HCT116 (cell line): Measurements from ENCODE around the gene MPZ. TPM values are rescaled to one million over a fixed set of nuclear protein-coding genes. Genes with fewer than 3 reads are reported as not detected.

Experiments used
- ATAC-seq: fragments of 200-7000 bp; cut with Tn5 transposase; 2 replicates; pipeline ENCODE4 v1.9.1; 2020; ENCODE audit warnings: mild to moderate bottlenecking, moderate library complexity
- BruUV-seq: library from RNA; stranded (reverse); fragments of 400-500 nt; replicated peaks from 2 replicates; lab custom pipeline; 2021; lab: Mats Ljungman, UMichigan
- CTCF ChIA-PET: fragments of 300-600 bp; sonication (Branson Sonifier 250); formaldehyde crosslinking; loops from one replicate; lab custom pipeline; 2021; ENCODE audit warnings: antibody characterized with exemption; lab: Charles Lee
- POLR2A ChIA-PET: fragments of 300-600, 350-600 bp; sonication (Branson Sonifier 250); formaldehyde crosslinking; loops from one replicate; lab custom pipeline; 2021; ENCODE audit warnings: antibody characterized with exemption; lab: Charles Lee
- RAD21 ChIA-PET, 2 experiments: fragments of 300-600 bp; sonication (Branson Sonifier 250); formaldehyde crosslinking; loops; one replicate each; lab custom pipeline; 2023; ENCODE audit warnings: low total read pairs in 2 of 2; ENCODE audit not compliant: uncharacterized antibody in 2 of 2, unreplicated experiment in 2 of 2, low non-redundant PET in 1 of 2; lab: Charles Lee
- DNase-seq: peaks from one replicate; pipeline ENCODE4 v3.0.0-alpha.2; 2010; ENCODE audit warnings: low read depth, low spot score
- H2AFZ ChIP-seq: fragments of 200-600 bp; shearing (Covaris generic), sonication (generic); 2 replicates; pipeline ENCODE4 v1.6.1; 2017; ENCODE audit warnings: low read depth, mixed run types, mixed read lengths, antibody characterized with exemption, low read length; ENCODE audit not compliant: poor library complexity, severe bottlenecking
- H3K27ac ChIP-seq: 2 replicates; pipeline ENCODE4 v1.5.1; 2012; ENCODE audit warnings: low read depth, low read length
- H3K27me3 ChIP-seq: fragments of 200-600 bp; sonication (generic); 2 replicates; pipeline ENCODE4 v1.6.1; 2016; ENCODE audit warnings: mixed run types, low read length, mixed read lengths; ENCODE audit not compliant: insufficient read depth
- H3K36me3 ChIP-seq, 2 experiments: fragments of 200-500 bp in 1 of 2; fragments of 200-600 bp in 1 of 2; sonication (Bioruptor generic) in 1 of 2; sonication (generic) in 1 of 2; 2 replicates each; pipeline versions ENCODE4 v1.5.1 to v1.6.1; 2014 to 2016; ENCODE audit warnings: low read length in 2 of 2, inconsistent platforms in 1 of 2, mixed read lengths in 1 of 2, mixed run types in 1 of 2; ENCODE audit not compliant: insufficient read depth in 2 of 2, control insufficient read depth in 1 of 2
- H3K4me1 ChIP-seq, 2 experiments: fragments of 200-600 bp in 1 of 2; sonication (generic) in 1 of 2; 2 replicates each; pipeline versions ENCODE4 v1.5.1 to v1.6.1; 2012 to 2017; ENCODE audit warnings: low read length in 2 of 2, inconsistent platforms in 1 of 2, mild to moderate bottlenecking in 1 of 2, mixed read lengths in 1 of 2, mixed run types in 1 of 2, moderate library complexity in 1 of 2; ENCODE audit not compliant: insufficient read depth in 2 of 2, control insufficient read depth in 1 of 2
- H3K4me2 ChIP-seq: fragments of 200-600 bp; sonication (generic); 2 replicates; pipeline ENCODE4 v1.6.1; 2017; ENCODE audit warnings: mixed run types, low read length, mixed read lengths
- H3K4me3 ChIP-seq, 2 experiments: fragments of 200-600 bp in 1 of 2; sonication (generic) in 1 of 2; replicated peaks in 1 of 2; 2 replicates each; pipeline ENCODE4 v1.5.1; 2011 to 2016; ENCODE audit warnings: low read length in 2 of 2, control low read depth in 1 of 2, low read depth in 1 of 2, mild to moderate bottlenecking in 1 of 2, mixed read lengths in 1 of 2, mixed run types in 1 of 2
- H3K79me2 ChIP-seq: fragments of 200-600 bp; sonication (generic); 2 replicates; pipeline ENCODE4 v1.6.1; 2017; ENCODE audit warnings: mild to moderate bottlenecking, mixed run types, low read length, moderate library complexity, mixed read lengths; ENCODE audit not compliant: insufficient read depth
- H3K9ac ChIP-seq: fragments of 200-600 bp; sonication (generic); 2 replicates; pipeline ENCODE4 v1.6.1; 2016; ENCODE audit warnings: low read length, mixed read lengths
- H3K9me2 ChIP-seq: fragments of 200-600 bp; sonication (generic), shearing (Covaris generic); 2 replicates; pipeline ENCODE4 v1.6.1; 2017; ENCODE audit warnings: mixed run types, mild to moderate bottlenecking, moderate library complexity; ENCODE audit not compliant: insufficient read depth
- H3K9me3 ChIP-seq, 2 experiments: fragments of 200-500 bp in 1 of 2; fragments of 200-600 bp in 1 of 2; sonication (Bioruptor generic) in 1 of 2; sonication (generic) in 1 of 2; 2 replicates each; pipeline ENCODE4 v1.6.1; 2014 to 2017; ENCODE audit warnings: low read length in 2 of 2, mixed read lengths in 2 of 2, inconsistent platforms in 1 of 2, low read depth in 1 of 2, mild to moderate bottlenecking in 1 of 2, mixed run types in 1 of 2, moderate library complexity in 1 of 2; ENCODE audit not compliant: control insufficient read depth in 1 of 2, insufficient read depth in 1 of 2
- H4K20me1 ChIP-seq: fragments of 200-600 bp; sonication (generic), shearing (Covaris generic); 2 replicates; pipeline ENCODE4 v1.6.1; 2017; ENCODE audit warnings: mixed run types, mild to moderate bottlenecking, moderate library complexity; ENCODE audit not compliant: insufficient read depth
- CBX3 ChIP-seq: IDR thresholded peaks from 2 replicates; pipeline ENCODE4 v1.6.1; 2012; ENCODE audit warnings: low read depth
- CEBPB ChIP-seq: IDR thresholded peaks from 2 replicates; pipeline ENCODE4 v1.6.1; 2012; ENCODE audit warnings: low read depth
- CTCF ChIP-seq, 3 experiments: fragments of 200-600 bp in 1 of 3; sonication (generic) in 1 of 3; IDR thresholded peaks in 2 of 3; conservative IDR thresholded peaks in 1 of 3; 2 replicates each; pipeline ENCODE4 v1.5.1; 2012 to 2017; ENCODE audit warnings: low read depth in 2 of 3, low read length in 2 of 3, antibody characterized with exemption in 1 of 3, borderline replicate concordance in 1 of 3, control low read depth in 1 of 3, mild to moderate bottlenecking in 1 of 3, mixed read lengths in 1 of 3, mixed run types in 1 of 3, moderate library complexity in 1 of 3; ENCODE audit not compliant: insufficient read depth in 1 of 3
- EGR1 ChIP-seq: IDR thresholded peaks from 2 replicates; pipeline ENCODE4 v1.6.1; 2012; ENCODE audit warnings: low read depth
- EZH2 ChIP-seq: fragments of 200-600 bp; sonication (generic); IDR thresholded peaks from 2 replicates; pipeline ENCODE4 v1.6.1; 2017; ENCODE audit warnings: antibody characterized with exemption, mixed run types
- EZH2phosphoT487 ChIP-seq: fragments of 200-600 bp; IDR thresholded peaks from 2 replicates; pipeline ENCODE4 v1.6.1; 2018; ENCODE audit warnings: antibody characterized with exemption, borderline replicate concordance
- FOSL1 ChIP-seq: IDR thresholded peaks from 2 replicates; pipeline ENCODE4 v1.6.1; 2012; ENCODE audit warnings: low read depth
- JUND ChIP-seq: IDR thresholded peaks from 2 replicates; pipeline ENCODE4 v1.6.1; 2012
- MAX ChIP-seq: IDR thresholded peaks from 2 replicates; pipeline ENCODE4 v1.6.1; 2012
- POLR2AphosphoS5 ChIP-seq: IDR thresholded peaks from 2 replicates; pipeline ENCODE4 v1.6.1; 2011; ENCODE audit warnings: mild to moderate bottlenecking, low read depth, low read length, moderate library complexity
- RAD21 ChIP-seq: IDR thresholded peaks from 2 replicates; pipeline ENCODE4 v1.6.1; 2012; ENCODE audit warnings: low read depth, mild to moderate bottlenecking
- REST ChIP-seq: IDR thresholded peaks from 2 replicates; pipeline ENCODE4 v1.6.1; 2012; ENCODE audit warnings: low read depth
- SIN3A ChIP-seq: IDR thresholded peaks from 2 replicates; pipeline ENCODE4 v1.6.1; 2012; ENCODE audit warnings: low read depth
- SP1 ChIP-seq: IDR thresholded peaks from 2 replicates; pipeline ENCODE4 v1.6.1; 2012; ENCODE audit warnings: low read depth
- SRF ChIP-seq: IDR thresholded peaks from 2 replicates; pipeline ENCODE4 v1.6.1; 2012; ENCODE audit warnings: low read depth
- YY1 ChIP-seq: IDR thresholded peaks from 2 replicates; pipeline ENCODE4 v1.6.1; 2011; ENCODE audit warnings: low read length, low read depth, moderate library complexity, mild to moderate bottlenecking; ENCODE audit not compliant: insufficient replicate concordance; ENCODE audit errors: extremely low read depth
- ZBTB33 ChIP-seq: IDR thresholded peaks from 2 replicates; pipeline ENCODE4 v1.6.1; 2011; ENCODE audit warnings: mild to moderate bottlenecking, low read length, moderate library complexity; ENCODE audit not compliant: insufficient replicate concordance; ENCODE audit errors: extremely low read depth
- ZFX ChIP-seq: fragments of 450-650 bp; IDR thresholded peaks from 2 replicates; pipeline ENCODE4 v1.6.1; 2017
- intact Hi-C: fragments of 100-400 bp; cut with micrococcal nuclease; formaldehyde crosslinking; loops from 2 replicates; pipeline ENCODE4 v1.10.0; 2022
- total RNA-seq: library from RNA; stranded (reverse); gene quantifications from one replicate; pipeline ENCODE4 v1.2.1, GENCODE V29; 2021; ENCODE audit not compliant: unreplicated experiment

The MPZ gene
- total RNA-seq, 1 experiment from 2014 or later, result 3.6 TPM

- Histone ChIP-seq H3K9ac (no peak overlapping the region), H3K27me3 (peaks cover 1% of the 10 kb centered on the region), H3K4me1 (peaks cover 0 to 5% of the 10 kb centered on the region in 2 experiments; a peak in 1 of 4 replicates), H3K27ac (no peak overlapping the region), H3K4me3 (no peak overlapping the region), H3K79me2 (no peaks in the 10 kb centered on the region), H3K9me2 (no peaks in the 10 kb centered on the region), H4K20me1 (no peaks in the 10 kb centered on the region), H3K4me2 (no peak overlapping the region), H3K9me3 (no peaks in the 10 kb centered on the region), H3K36me3 (no peaks in the 10 kb centered on the region), H2AFZ (no peak overlapping the region)
- CTCF ChIA-PET, result no interaction called here
- RAD21 ChIA-PET, result no interaction called here
- no TSS peak for BruUV-seq
- no peak for TF ChIP-seq SRF
- TF ChIP-seq CTCF (IDR thresholded peaks at IDR 0.05 in 2 of 3, conservative IDR thresholded peaks at IDR 0.05 in 1 of 3; ENCODE audit: borderline replicate concordance in 1 of 3, insufficient read depth in 1 of 3, low read depth in 2 of 3, low read length in 2 of 3), result no peak
- no peak for TF ChIP-seq EZH2phosphoT487
- no peak for TF ChIP-seq EGR1
- TF ChIP-seq ZBTB33, result no peak
- TF ChIP-seq SP1, result no peak
- TF ChIP-seq POLR2AphosphoS5, result no peak
- no peak for TF ChIP-seq EZH2
- TF ChIP-seq ZFX, result no peak
- no peak for TF ChIP-seq JUND
- TF ChIP-seq MAX, result no peak
- no peak for TF ChIP-seq CBX3
- no peak for TF ChIP-seq REST
- TF ChIP-seq FOSL1, result no peak
- TF ChIP-seq CEBPB, result no peak
- TF ChIP-seq SIN3A, result no peak
- no peak for TF ChIP-seq RAD21
- TF ChIP-seq YY1, result no peak
- intact Hi-C loops, result no loop called here
- DNase-seq (no peak), ATAC-seq (no peak)
- POLR2A ChIA-PET, result no interaction called here
Observed at GRCh38 chr1:161266202-161266601, 43.6 kb downstream of the MPZ start.
